Measurements from ENCODE around the gene CDC20.

The CDC20 gene

GRCh38 chr1:43404353-43404752 is 45.6 kb downstream of the CDC20 start:
- Histone ChIP-seq H4K20me1 (ENCODE audit: insufficient read depth) (no peaks in the 10 kb centered on the region), H3K4me1 (ENCODE audit: low read depth, poor library complexity, severe bottlenecking) (no peaks in the 10 kb centered on the region), H2AFZ (ENCODE audit: low read depth) (no peak overlapping the region), H3K36me3 (ENCODE audit: insufficient read depth) (peaks cover 3% of the 10 kb centered on the region; the same call in 1 of the 2 replicates), H3K9ac (no peak overlapping the region), H3K79me2 (ENCODE audit: insufficient read depth, low read depth) (no peaks in the 10 kb centered on the region), H3K27me3 (ENCODE audit: insufficient read depth, low read depth) (no peaks in the 10 kb centered on the region), H3K4me2 (no peak overlapping the region), H3K4me3 (IDR thresholded peaks at IDR 0.05; ENCODE audit: insufficient read depth, low read depth, low read length) (no peak overlapping the region), H3K27ac (no peak overlapping the region)
- TF ChIP-seq CTCF (conservative IDR thresholded peaks at IDR 0.05; ENCODE audit: low read depth, low read length) = no peak

- peaks cover 3% of the 10 kb centered on the region; the same call in 1 of the 2 replicates for H3K36me3 ChIP-seq (ENCODE audit: insufficient read depth)
- H3K4me1 ChIP-seq (ENCODE audit: low read depth, poor library complexity, severe bottlenecking) = no peaks in the 10 kb centered on the region
- TF ChIP-seq CTCF (conservative IDR thresholded peaks at IDR 0.05; ENCODE audit: low read depth, low read length) = no peak
- H3K79me2 ChIP-seq (ENCODE audit: insufficient read depth, low read depth) = no peaks in the 10 kb centered on the region
- no peak overlapping the region for H3K27ac ChIP-seq
- H3K4me3 ChIP-seq (IDR thresholded peaks at IDR 0.05; ENCODE audit: insufficient read depth, low read depth, low read length) = no peak overlapping the region
- no peak overlapping the region for H3K9ac ChIP-seq
- no peaks in the 10 kb centered on the region for H4K20me1 ChIP-seq (ENCODE audit: insufficient read depth)
- H2AFZ ChIP-seq (ENCODE audit: low read depth) = no peak overlapping the region
- no peaks in the 10 kb centered on the region for H3K27me3 ChIP-seq (ENCODE audit: insufficient read depth, low read depth)
- no peak overlapping the region for H3K4me2 ChIP-seq
These were observed 46.6 kb downstream of the CDC20 start for GRCh38 chr1:43405219-43405875.

GRCh38 chr1:43405876-43406234 is 47.1 kb downstream of the CDC20 start:
- Histone ChIP-seq H2AFZ (ENCODE audit: low read depth) (no peak overlapping the region), H3K4me3 (IDR thresholded peaks at IDR 0.05; ENCODE audit: insufficient read depth, low read depth, low read length) (no peak overlapping the region), H3K9ac (no peak overlapping the region), H4K20me1 (ENCODE audit: insufficient read depth) (no peaks in the 10 kb centered on the region), H3K79me2 (ENCODE audit: insufficient read depth, low read depth) (no peaks in the 10 kb centered on the region), H3K4me1 (ENCODE audit: low read depth, poor library complexity, severe bottlenecking) (no peaks in the 10 kb centered on the region), H3K27me3 (ENCODE audit: insufficient read depth, low read depth) (no peaks in the 10 kb centered on the region), H3K36me3 (ENCODE audit: insufficient read depth) (peaks cover 3% of the 10 kb centered on the region; the same call in 1 of the 2 replicates), H3K4me2 (no peak overlapping the region), H3K27ac (no peak overlapping the region)
- no peak for TF ChIP-seq CTCF (conservative IDR thresholded peaks at IDR 0.05; ENCODE audit: low read depth, low read length)

- H2AFZ ChIP-seq (ENCODE audit: low read depth) = no peak overlapping the region
- no peak overlapping the region for H3K4me2 ChIP-seq
- no peaks in the 10 kb centered on the region for H3K27me3 ChIP-seq (ENCODE audit: insufficient read depth, low read depth)
- no peak overlapping the region for H3K27ac ChIP-seq
- no peaks in the 10 kb centered on the region for H3K79me2 ChIP-seq (ENCODE audit: insufficient read depth, low read depth)
- no peaks in the 10 kb centered on the region for H4K20me1 ChIP-seq (ENCODE audit: insufficient read depth)
- no peak overlapping the region for H3K9ac ChIP-seq
- H3K4me3 ChIP-seq (IDR thresholded peaks at IDR 0.05; ENCODE audit: insufficient read depth, low read depth, low read length) = no peak overlapping the region
- no peaks in the 10 kb centered on the region for H3K4me1 ChIP-seq (ENCODE audit: low read depth, poor library complexity, severe bottlenecking)
- no peak for TF ChIP-seq CTCF (conservative IDR thresholded peaks at IDR 0.05; ENCODE audit: low read depth, low read length)
- H3K36me3 ChIP-seq (ENCODE audit: insufficient read depth) = no peaks in the 10 kb centered on the region
These were observed 51.8 kb downstream of the CDC20 start for GRCh38 chr1:43410571-43410970.
